HG03159 (cell line): ENCODE data around the gene C3orf20.

ENCODE experiments used
- ATAC-seq: cut with Tn5 transposase; IDR thresholded peaks from one replicate; pipeline ENCODE4 v1.9.1; 2021; ENCODE audit warnings: mild to moderate bottlenecking, moderate library complexity; ENCODE audit not compliant: unreplicated experiment

The C3orf20 gene

DNA sequence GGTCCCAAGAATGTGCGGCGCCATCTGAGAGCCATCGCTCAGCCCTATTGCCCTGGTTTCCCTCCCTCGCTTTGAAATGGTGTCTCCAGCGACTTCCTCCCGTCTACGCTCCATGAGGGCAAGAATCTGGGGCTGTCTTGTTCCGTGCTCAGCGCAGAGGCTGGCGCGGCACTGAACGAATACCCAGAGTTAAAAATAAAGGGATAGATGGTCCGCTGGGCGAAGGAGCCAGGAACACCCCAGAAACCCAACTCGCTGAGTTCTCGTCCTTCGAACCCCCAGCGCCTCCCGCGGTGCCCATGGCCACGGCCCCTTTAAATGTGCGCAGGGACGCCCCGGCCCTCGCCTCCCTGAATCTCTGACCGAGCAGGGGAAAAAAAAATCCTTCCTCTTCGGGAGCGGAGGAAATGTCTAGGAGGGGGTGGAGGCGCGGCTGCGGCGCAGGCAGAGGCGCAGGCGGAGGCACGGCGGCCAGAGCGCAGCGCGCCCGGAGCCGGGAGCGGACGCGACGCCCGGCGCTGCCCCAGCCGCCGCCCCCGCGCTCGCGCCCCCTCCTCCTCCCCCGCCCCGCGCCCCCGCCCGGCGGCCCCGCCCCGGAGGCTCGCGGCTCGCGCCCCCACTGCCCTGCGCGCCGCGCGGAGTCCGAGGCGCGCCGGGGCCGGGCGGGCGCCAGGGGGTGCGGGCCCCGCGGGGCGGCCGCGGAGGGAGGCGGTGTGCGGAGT, 135.3 kb downstream of the C3orf20 start:
- no peak for ATAC-seq

DNA sequence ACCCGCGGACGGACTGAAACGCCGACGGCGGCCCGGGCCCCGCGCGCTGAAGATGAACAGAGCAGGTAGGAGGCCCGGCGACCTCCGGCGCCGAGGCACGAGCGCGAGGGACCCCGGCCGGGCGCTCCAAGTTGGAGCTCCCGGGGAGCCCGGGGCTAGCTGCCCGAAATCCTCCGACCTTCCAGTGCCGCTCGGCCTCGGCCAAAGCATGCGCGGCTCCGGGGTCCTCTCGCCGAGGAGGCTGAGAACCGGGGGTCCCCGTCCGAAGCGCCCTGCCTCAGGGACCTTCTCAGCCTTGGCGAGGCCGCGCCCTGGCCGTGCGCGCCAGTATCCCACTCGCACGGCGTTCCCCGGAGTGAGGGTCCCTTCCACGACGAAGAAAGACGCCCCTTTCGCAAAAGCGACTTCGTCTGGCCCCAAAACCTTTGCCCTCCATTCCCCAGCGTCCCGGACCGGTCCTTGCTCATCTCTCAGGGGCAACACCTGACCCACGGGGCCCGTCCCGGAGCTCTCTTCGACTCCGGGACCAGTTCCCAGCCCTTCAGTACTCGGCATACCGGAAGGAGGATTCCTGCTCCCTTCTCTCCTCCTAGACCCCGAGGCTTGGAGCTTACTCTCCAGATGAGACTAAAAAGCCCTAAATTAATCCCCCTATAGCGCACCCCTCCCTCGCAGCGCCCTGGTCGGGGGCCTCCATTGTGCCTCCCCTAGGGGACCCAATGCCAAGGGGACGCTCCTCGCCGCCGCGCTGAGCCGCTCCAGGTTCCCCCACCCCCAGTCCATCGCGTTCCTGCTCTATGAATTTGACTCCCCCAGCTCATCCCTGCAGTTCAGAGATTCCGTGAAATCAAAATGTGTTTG, 136.1 kb downstream of the C3orf20 start:
- no peak for ATAC-seq

DNA sequence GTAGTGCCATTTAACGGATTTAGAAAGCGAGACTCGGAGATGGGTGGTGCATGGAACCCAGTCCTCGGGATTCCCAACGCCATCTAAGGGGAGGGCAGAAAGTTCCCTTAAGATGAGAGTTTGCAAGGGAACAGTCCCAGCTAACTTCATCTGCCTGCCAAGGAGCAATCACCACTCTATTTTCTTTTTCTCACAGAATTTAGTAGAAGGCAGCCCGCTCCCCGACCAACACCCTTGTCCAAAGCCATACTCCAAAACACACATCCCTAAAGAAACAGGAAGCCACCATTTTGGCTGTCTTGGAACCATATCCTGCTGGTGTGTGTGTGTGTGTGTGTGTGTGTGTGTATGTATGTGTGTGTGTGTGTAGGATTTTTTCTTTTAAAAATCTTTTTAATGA, 136.7 kb downstream of the C3orf20 start:
- ATAC-seq, result no peak

DNA sequence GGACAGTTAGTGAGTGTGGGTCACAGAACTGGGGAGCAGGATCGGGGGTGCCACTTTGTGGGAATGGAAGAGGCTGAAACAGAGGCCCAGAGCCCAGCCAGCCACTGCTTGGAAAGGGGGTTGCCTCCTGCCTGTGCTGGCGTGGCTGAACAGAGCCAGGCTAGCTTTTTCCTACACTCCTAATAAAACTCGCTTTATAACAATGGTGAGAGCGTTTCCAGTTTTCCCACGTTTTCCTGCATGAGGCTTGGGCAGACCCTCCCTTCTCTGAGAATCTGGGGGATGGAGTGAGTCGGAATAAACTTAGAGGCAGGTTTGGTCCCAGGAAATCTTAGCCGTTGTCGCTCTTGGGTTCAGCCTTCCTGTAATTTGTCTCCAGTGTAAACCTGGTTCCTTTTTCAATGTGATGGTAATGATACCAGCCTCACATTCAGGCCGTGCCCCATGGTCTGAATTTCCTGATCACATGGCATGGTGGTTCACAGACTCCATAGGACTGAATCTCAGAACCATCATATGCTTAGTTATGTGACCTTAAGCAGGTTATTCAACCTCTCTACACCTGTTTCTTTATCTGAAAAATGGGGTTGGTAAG, 137.4 kb downstream of the C3orf20 start:
- ATAC-seq, result no peak

DNA sequence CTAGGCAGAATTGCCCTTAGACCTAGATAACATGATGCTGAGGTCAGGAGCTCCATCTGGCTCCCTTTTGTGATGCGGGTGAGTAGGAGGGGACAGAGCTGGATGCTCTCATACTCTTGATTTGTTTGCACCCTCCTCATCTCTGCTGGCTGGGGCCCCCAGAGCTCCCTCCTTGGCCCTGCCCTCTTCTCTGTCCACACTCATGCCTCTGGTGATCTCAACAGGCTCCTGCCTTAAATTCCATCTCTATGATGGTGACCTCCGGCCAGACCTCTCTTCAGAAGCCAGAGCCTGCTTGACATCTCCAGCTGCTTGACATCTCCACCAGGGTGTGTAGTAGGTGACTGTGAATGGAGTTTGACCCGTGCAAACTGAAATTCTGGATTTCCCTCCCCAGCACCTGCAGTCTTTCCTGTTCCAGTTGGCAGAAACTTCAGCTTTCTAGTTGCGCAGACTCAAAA, 139.5 kb downstream of the C3orf20 start:
- no peak for ATAC-seq

DNA sequence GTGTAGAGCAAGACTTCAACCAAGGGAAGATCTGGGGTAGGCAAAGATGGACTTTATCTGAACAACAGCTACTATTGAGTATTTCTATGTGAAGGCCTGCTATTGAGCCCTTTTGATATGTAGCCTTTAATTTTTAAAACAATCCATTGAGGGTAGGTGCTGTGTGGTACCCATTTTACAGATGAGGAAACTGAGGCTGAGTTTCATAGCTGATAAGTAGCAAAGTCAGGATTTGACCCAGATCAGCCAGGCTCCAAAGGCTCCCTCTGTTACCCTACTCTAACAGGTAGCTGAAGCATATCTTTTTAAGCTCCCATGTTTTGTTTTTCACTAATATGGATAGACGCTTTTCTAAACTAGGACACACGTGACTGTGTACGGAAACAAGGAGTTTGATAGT, 141.4 kb downstream of the C3orf20 start:
- no peak for ATAC-seq

DNA sequence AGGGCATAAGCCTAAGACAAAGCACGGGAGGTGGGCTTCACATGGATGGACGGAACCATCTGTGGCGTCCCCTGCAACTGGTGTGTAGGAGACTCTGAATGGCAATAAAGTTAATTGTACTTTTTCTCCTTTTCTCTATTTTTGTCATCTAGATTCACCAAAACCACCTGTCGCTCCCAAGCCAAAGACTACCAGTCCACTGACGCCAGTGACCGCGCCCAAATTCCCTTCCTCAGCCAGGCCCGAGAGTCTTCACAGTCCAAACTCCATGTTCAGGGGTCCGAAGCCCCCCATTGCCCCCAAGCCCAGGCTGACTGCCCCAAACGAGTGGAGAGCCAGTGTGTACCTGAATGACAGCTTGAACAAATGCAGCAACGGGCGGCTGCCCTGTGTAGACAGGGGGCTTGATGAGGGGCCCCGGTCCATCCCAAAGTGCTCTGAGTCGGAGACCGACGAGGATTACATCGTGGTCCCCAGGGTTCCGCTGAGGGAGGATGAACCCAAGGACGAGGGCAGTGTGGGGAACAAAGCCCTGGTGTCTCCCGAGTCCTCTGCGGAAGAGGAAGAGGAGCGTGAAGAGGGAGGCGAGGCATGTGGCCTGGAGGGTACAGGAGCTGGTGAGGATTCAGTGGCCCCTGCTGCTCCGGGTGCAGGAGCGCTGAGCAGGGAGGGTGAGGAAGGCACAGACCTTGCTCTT, 144.0 kb downstream of the C3orf20 start, which contains the start of gene FGD5:
Gene FGD5, plus strand, starts transcription at position 159 of the 697 bp plus-strand sequence. Its CDS starts 110 bp downstream, at position 269.
- ATAC-seq, result no peak

DNA sequence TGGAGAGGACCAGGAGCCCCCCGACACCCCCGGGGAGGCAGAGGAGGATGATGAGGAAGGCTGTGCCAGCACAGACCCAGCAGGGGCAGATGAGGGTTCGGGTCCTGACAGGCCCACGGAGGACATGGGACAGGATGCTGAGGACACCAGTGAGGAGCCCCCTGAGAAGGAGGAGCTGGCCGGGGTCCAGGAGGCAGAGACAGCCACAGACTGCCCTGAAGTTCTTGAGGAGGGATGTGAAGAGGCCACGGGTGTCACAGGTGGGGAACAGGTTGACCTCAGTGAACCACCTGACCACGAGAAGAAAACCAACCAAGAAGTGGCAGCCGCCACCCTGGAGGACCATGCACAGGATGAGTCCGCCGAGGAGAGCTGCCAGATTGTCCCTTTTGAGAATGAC, 144.7 kb downstream of the C3orf20 start:
- no peak for ATAC-seq

DNA sequence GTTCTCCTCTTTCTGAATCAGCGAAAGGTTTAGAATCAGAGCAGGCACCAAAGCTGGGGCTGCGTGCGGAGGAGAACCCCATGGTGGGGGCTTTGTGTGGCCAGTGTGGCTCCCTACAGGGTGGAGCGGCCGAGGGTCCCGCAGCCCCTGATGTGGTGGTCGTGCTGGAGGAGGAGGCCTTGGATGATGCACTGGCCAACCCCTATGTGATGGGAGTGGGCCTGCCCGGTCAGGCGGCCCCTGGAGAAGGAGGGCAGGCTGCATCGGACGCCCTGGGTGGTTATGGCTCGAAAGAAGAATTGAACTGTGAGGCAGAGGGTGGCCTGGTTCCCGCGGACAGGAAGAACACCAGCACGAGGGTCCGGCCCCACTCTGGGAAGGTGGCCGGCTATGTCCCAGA, 145.2 kb downstream of the C3orf20 start:
- no peak for ATAC-seq

DNA sequence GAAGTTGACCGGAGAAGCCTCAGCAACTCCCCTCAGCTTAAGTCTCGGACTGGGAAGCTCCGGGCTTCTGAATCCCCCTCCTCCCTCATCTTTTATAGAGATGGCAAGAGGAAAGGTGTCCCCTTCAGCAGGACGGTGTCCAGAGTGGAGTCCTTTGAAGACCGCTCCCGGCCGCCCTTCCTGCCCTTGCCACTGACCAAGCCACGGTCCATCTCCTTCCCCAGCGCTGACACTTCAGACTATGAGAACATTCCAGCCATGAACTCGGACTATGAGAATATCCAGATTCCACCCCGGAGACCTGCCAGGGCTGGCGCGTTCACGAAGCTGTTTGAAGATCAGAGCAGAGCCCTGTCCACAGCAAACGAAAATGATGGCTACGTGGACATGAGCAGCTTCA, 146.2 kb downstream of the C3orf20 start:
- no peak for ATAC-seq

DNA sequence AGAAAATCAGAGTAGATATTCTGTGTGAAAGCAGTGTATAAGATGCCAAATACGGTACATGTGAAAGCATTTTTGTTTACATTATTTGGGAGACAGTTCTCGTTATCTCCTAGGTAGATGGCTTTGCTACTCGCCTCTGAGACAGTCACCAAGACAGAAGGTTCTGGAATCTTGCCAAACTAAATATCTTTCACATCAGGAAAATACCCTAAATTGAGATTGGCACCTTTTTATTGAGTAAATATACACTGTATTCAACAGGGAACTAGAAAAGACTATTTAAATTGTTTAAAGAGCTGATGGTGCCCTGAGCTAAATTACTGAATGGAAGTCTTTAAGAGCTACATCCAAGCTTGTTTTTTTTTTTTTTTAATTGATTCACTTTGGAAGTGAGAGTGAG, 147.2 kb downstream of the C3orf20 start:
- no peak for ATAC-seq
